ENCODE measurements around the gene RORC.

The RORC gene

DNA sequence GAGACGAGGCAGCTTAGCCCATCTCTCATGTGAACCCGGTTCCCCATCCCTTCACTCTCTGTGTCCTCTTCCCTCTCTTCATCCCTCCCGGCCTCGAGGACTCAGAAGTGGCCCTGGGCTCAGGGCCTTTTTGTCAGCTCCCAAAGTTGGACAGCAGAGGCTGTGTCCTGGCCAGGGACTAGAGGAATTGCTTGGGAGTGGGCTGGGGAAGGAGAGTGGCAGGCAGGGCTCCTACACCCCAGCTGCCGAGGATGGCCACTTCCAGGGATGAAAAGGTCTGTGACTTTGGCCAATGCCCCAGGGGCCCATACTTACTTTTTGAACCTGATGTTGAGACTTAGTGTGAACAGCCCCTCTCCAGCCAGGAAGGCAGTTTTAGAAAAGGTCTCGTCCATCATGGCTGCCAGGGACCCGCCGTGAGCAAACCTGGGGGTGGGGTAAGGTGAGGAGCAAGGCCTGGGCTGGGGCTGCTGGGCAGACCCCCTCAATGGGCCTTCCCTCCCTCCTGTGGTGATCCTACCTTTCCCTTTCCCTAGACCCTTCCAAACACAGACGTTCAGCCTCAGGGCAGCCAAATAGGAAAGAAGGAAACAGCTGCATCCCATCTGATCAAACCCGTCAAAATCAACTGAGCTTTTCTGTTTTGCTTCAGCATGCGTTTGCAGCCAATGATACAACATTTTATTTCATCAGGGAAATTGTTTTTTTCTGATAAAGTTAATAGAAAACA, 16.4 kb upstream of the RORC start:
- DNase-seq: no peak

GRCh38 chr1:151846686-151847237, 15.2 kb upstream of the RORC start:
- no peak for DNase-seq

GRCh38 chr1:151846062-151846568, 14.5 kb upstream of the RORC start:
- DNase-seq: no peak

GRCh38 chr1:151843398-151843797, 11.8 kb upstream of the RORC start:
- no peak for DNase-seq

DNA sequence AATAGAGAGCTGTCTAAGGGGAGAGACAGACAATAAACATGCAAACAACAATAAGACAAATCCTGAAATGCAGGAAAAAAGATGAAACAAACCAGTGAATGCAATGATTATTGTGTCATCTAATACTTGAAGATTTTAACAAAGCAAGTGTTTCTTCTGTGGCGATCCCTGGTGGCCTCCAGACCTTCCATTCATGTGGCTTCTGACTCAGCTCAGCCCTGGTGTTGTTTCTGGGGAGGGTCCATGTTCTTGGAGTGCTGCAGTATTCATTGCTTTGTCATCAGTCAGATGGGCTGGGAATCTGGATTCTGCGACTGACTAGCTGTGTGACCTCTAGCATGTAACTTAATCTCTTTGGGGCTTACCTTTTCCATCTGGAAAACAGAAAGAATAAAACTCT, 9.5 kb upstream of the RORC start:
- DNase-seq: no peak

GRCh38 chr1:151840421-151840820, 8.8 kb upstream of the RORC start:
- DNase-seq: no peak

DNA sequence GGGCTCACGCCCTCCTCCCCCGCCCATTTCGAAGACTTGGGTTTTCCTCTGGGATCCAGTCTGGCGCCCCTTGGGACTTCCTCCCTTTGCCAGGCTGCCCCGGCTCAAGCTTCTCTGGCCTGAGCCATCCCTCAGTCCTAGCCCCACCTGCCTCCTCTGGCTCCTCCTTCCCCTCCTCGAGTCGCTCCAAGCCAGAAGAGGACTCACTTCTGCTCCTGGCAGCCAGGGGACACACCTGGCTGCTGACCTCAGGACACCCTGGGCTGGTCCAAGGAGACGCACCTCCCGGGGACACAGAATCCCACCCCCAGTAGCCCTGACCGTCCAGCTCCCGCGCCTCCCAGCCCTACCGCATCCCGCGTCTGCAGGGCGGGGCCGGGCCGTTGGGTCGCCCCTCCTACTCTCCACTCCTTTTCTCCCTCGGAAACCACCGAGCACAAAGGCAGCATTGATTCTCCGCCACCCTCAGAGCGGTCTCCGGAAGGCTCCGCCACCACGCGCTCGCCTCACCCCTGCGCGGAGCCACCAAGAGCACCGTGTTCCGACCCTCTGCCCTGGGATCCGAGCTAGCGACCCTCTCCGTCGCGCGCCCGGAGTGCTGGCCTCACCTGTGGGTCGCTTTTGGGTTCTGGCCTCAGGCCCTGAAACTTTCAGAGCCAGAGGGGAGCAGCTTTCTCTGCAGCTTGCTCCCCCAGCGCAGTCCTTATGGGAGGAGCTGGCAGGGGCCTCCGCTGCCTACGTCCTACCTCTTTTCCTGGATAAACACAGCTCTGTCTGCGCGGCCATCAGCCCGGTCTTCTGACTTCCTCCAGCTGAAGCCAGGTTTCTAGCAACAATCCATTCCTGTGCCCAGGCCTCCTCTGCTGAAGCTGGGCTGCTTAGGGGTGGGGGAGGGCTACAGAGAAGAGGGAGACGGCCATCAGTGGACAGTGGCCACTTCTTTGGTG, 8.1 kb upstream of the RORC start, which contains the start of gene C2CD4D:
Gene C2CD4D, minus strand, starts transcription at position 364 of the 947 bp plus-strand sequence. CDS start 831 bp downstream, outside the sequence.
- peak; percentile 81 for DNase-seq

DNA sequence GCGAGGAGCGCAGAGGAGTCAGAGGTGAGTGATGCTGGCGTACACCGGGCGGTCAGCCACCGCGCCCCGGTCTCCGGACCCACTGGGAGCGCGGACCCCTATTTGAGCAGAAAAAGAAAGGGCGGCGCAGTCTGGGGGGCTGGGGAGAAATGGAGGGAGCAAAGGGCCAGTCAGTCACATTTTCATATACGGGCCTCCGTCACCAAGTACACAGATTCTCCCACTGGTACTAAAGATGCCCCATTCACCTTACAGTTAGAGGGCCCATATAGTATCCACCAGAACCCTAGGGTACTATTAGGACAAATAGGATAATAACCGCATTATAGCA, 7.4 kb upstream of the RORC start:
- DNase-seq: no peak

GRCh38 chr1:151838222-151839081, 6.8 kb upstream of the RORC start:
- DNase-seq: no peak

DNA sequence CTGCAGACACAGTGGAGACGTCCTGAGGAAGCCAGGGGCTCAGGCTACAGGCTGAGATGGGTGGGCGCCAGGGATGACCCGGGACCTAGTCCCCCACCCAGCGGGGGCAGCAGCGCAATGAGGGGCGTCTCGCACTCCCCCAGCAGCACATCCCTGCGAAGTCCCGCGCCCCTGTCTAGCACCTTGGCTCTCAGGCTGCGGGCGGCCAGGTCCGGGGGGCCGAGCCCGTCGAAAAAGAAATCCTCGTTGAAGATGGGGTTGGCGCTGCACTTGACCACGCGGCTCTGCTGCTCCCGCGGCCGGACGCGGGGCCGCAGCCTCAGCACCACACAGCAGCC, 6.3 kb upstream of the RORC start:
- no peak for DNase-seq

DNA sequence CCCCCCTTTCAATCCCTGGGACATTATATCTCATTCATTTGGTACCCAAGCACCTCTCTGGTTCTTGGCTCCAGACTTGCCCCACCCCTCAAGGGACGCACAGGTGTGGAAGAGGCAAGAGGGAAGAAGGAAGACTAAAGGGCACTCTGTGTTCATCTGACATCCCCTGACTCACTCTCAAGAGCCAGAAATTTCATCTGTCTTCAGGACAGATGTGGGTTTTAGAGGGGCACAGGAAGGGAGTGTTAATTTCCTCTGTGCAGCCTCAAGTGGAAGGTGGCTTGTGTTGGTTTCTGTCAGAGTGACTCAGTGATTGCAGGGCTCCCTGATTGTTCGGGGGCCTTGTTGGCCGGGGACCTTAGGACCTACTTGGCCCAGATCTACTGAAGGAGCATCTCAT, 5.6 kb upstream of the RORC start:
- DNase-seq: no peak

- no peak for DNase-seq
These were observed 4.0 kb upstream of the RORC start for GRCh38 chr1:151835596-151835995.

DNA sequence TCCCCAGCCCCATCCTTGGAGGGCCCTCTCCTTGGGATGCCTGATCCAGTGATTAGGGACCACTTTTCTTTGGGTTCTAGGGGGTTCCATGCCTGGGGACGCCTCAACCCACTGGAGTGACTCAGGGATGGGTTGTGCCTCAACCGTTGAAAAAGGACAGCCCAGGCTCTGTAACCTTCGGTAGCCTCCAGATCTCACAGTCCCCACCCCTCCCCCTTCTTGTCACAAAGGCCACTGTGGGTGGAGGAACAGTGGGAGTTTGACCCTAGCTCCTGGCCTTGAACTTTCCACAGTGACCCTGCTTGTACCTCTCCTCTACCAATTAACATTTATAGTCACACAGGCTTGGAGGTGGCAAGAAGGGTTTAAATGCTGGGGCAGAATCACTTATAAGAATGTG, 2.6 kb upstream of the RORC start:
- DNase-seq: no peak

DNA sequence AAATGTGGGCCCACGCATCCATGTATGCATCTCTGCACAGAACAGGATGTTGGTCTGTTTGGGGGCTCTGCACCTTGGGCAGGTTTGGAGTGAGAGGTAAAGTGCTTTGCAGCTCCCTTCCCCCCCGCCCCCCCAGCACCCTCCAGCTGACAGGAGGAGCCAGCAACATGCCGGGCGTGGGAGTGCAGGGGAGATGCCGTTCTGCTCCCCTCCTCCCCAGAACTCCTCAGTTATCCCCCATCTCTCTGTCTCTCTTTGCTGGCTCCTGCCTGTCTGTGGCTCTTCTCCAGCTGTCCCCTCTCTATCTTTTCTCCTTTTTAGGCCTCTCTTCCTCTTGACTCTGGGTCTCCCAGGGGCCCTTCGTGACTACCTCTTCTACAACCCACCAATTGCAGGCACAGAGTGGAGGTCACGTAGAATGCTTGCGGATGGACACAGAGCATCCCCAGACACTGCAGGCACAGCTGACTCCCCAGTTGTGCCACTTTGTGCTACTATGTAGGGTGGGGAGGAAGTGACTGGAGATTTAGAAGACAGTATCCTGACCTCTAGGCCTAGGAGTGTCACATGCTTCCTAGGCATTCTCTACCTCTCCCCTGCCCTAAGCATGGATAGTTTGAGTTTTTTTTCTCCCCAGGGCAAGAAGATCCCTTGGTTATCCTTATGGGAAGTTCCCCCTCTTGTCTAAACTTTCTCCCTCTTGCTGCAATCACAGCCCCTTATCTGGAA, 1.7 kb upstream of the RORC start:
- DNase-seq: no peak

GRCh38 chr1:151832318-151832980, 847 bp upstream of the RORC start:
- DNase-seq: peak; percentile 96

GRCh38 chr1:151831256-151831591, 378 bp downstream of the RORC start:
- no peak for DNase-seq

DNA sequence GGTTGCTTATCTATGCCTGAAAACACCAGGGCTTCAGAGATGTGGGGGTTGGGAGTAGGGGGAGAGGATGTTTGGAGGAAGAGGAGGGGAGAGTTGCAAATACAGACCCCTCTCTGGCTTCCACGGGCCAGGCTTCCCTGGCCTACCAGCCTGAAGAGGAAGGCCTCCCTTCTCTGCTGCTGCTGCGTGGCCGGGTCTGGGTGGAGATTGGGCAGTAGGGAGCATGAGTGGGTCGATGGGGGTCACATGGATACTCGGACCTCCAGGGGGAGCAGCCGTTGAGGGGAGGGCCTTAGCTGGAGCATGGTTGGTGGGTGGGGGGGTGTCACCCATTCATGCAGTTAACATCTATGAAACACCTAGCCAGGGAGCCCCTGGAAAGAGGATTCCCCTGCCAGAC, 1.5 kb downstream of the RORC start:
- DNase-seq: no peak

GRCh38 chr1:151829352-151830046, 2.1 kb downstream of the RORC start:
- no peak for DNase-seq

DNA sequence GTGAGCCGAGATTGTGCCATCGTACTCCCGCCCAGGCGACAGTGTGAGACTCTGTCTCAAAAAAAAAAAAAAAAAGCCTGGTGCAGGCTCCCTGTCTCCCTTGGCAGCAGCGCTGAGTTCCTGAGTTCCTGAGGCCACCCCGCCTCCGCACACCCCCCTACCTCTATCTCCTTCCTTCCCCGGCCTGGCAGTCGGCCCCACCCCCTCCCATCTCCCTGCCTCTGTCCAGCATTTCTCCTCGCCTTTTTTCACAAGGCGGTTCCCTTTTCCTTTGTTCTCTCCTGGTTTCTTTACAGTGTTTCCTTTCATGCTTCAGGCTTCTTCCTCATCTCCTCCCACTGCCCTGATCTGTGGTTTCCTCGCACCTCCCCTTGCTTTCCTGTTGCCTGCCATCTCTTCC, 2.7 kb downstream of the RORC start:
- no peak for DNase-seq

DNA sequence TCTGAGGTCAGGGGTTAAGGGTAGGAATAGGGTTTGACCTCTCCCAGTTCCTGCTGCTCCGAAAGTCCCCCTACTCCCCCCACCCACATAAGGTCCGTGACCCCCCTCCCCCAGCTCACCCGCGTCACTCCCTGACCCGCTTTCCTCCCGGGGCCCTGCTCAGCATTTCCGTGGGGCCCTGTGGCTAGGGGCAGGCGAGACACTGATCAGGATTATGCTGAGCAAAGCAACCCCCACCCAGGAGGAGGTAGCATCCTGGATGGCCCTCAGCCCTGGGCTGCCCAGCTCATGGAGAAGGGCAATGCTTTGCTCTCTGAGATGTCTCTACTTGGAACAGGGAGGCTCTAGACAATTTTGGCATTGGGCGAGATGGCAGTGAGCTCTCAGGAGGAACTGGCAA, 3.7 kb downstream of the RORC start:
- no peak for DNase-seq
